WERI-Rb-1 (cell line): ENCODE measurements around the gene RNF180.

Source experiments
- DNase-seq: peaks from one replicate; pipeline ENCODE4 v3.0.0-alpha.2; 2020
- H3K27ac ChIP-seq: fragments of 250-450 bp; sonication (Bioruptor Pico); 2 replicates; pipeline ENCODE4 v1.5.1; 2020; ENCODE audit warnings: mild to moderate bottlenecking, moderate library complexity
- H3K27me3 ChIP-seq: fragments of 250-450 bp; sonication (Bioruptor Pico); 2 replicates; pipeline ENCODE4 v1.5.1; 2021; ENCODE audit warnings: mild to moderate bottlenecking, low read depth, moderate library complexity; ENCODE audit not compliant: insufficient read depth, severe bottlenecking
- H3K36me3 ChIP-seq: fragments of 250-450 bp; sonication (Bioruptor Pico); 2 replicates; pipeline ENCODE4 v1.5.1; 2020; ENCODE audit warnings: mild to moderate bottlenecking, moderate library complexity
- H3K4me3 ChIP-seq: 2 replicates; pipeline ENCODE4 v1.5.1; 2011; ENCODE audit warnings: low read depth, mild to moderate bottlenecking, control low read depth, low read length
- H3K9me3 ChIP-seq: fragments of 250-450 bp; sonication (Bioruptor Pico); 2 replicates; pipeline ENCODE4 v1.5.1; 2021; ENCODE audit warnings: mild to moderate bottlenecking, moderate library complexity; ENCODE audit not compliant: severe bottlenecking
- TF ChIP-seq, protein P1 (sequence below): IDR thresholded peaks from 2 replicates; pipeline ENCODE4 v1.5.1; 2011; ENCODE audit warnings: low read depth, mild to moderate bottlenecking, control low read depth, inconsistent platforms, low read length

Gene RNF180

GRCh38 chr5:64181440-64181839, 15.8 kb downstream of the RNF180 start:
- TF ChIP-seq, protein P1, sequence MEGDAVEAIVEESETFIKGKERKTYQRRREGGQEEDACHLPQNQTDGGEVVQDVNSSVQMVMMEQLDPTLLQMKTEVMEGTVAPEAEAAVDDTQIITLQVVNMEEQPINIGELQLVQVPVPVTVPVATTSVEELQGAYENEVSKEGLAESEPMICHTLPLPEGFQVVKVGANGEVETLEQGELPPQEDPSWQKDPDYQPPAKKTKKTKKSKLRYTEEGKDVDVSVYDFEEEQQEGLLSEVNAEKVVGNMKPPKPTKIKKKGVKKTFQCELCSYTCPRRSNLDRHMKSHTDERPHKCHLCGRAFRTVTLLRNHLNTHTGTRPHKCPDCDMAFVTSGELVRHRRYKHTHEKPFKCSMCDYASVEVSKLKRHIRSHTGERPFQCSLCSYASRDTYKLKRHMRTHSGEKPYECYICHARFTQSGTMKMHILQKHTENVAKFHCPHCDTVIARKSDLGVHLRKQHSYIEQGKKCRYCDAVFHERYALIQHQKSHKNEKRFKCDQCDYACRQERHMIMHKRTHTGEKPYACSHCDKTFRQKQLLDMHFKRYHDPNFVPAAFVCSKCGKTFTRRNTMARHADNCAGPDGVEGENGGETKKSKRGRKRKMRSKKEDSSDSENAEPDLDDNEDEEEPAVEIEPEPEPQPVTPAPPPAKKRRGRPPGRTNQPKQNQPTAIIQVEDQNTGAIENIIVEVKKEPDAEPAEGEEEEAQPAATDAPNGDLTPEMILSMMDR: no peak
- no peak for DNase-seq
- Histone ChIP-seq H3K9me3 (no peaks in the 10 kb centered on the region), H3K4me3 (no peak overlapping the region), H3K27ac (no peak overlapping the region), H3K36me3 (no peaks in the 10 kb centered on the region), H3K27me3 (no peaks in the 10 kb centered on the region)

DNA sequence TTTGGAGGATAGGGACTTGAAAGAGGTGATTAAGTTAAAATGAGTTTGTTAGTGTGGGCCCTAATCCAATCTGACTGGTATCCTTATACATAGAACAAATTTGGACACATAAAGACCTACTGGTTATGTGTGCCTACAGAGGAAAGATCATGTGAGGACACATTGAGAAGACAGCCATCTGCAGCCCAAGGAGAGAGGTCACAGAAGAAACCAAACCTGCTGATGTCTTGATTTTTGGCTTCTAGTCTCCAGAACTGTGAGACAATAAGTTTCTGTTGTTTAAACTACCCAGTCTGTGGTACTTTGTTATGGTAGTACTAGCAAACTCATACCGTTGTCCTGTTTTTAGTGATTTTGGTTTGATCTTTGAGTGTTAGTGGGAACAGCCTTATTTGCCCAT, 18.3 kb downstream of the RNF180 start:
- Histone ChIP-seq H3K9me3 (no peaks in the 10 kb centered on the region), H3K36me3 (no peaks in the 10 kb centered on the region), H3K4me3 (no peak overlapping the region), H3K27me3 (no peaks in the 10 kb centered on the region), H3K27ac (no peak overlapping the region)
- TF ChIP-seq, protein P1: no peak
- DNase-seq: no peak

- TF ChIP-seq, protein P1: no peak
- no peak overlapping the region for H3K4me3 ChIP-seq
- no peak overlapping the region for H3K27ac ChIP-seq
- no peaks in the 10 kb centered on the region for H3K9me3 ChIP-seq
- no peak for DNase-seq
- no peaks in the 10 kb centered on the region for H3K36me3 ChIP-seq
- no peaks in the 10 kb centered on the region for H3K27me3 ChIP-seq
Observed at GRCh38 chr5:64184832-64185231, 19.2 kb downstream of the RNF180 start.

GRCh38 chr5:64188776-64189175, 23.1 kb downstream of the RNF180 start:
- Histone ChIP-seq H3K27ac (no peak overlapping the region), H3K9me3 (no peaks in the 10 kb centered on the region), H3K4me3 (no peak overlapping the region), H3K36me3 (no peaks in the 10 kb centered on the region), H3K27me3 (no peaks in the 10 kb centered on the region)
- DNase-seq: no peak
- TF ChIP-seq, protein P1: no peak

GRCh38 chr5:64190562-64191306, 25.1 kb downstream of the RNF180 start:
- TF ChIP-seq, protein P1: no peak
- Histone ChIP-seq H3K27ac (no peak overlapping the region), H3K4me3 (no peak overlapping the region), H3K36me3 (no peaks in the 10 kb centered on the region), H3K9me3 (no peaks in the 10 kb centered on the region), H3K27me3 (no peaks in the 10 kb centered on the region)
- DNase-seq: no peak

- DNase-seq: no peak
- TF ChIP-seq, protein P1: no peak
- Histone ChIP-seq H3K27ac (no peak overlapping the region), H3K27me3 (no peaks in the 10 kb centered on the region), H3K4me3 (no peak overlapping the region), H3K36me3 (no peaks in the 10 kb centered on the region), H3K9me3 (no peaks in the 10 kb centered on the region)
Observed at GRCh38 chr5:64195981-64196380, 30.3 kb downstream of the RNF180 start.
